Transverse colon (tissue), 4 donors: ENCODE data around the gene RFXAP. TPM values are rescaled to one million over a fixed set of nuclear protein-coding genes. Genes with fewer than 3 reads are reported as not detected.

Source experiments
- DNase-seq: peaks from one replicate; pipeline ENCODE4 v3.0.0-alpha.2; 2019
- H3K27ac ChIP-seq, 4 donors: fragments of 200-600 bp; sonication (generic); 2 replicates each; pipeline ENCODE4 v1.5.1; 2016 to 2018; ENCODE audit warnings: inconsistent platforms in 4 of 4
- H3K27me3 ChIP-seq: fragments of 200-600 bp; sonication (generic); 2 replicates; pipeline ENCODE4 v1.5.1; 2017; ENCODE audit warnings: inconsistent platforms
- H3K36me3 ChIP-seq, 4 donors: fragments of 200-600 bp; sonication (generic); 2 replicates each; pipeline ENCODE4 v1.5.1; 2017 to 2019; ENCODE audit warnings: inconsistent platforms in 4 of 4
- H3K4me1 ChIP-seq, 4 donors: fragments of 200-600 bp; sonication (generic); 2 replicates each; pipeline ENCODE4 v1.5.1; 2017 to 2020; ENCODE audit warnings: inconsistent platforms in 4 of 4
- H3K4me3 ChIP-seq, 4 donors: fragments of 200-600 bp; sonication (generic); 1 replicate in 1 of 4; 2 replicates in 3 of 4; pipeline versions ENCODE4 v1.5.1 to v1.6.1; 2017 to 2019; ENCODE audit warnings: inconsistent platforms in 4 of 4
- H3K9me3 ChIP-seq, 2 donors: fragments of 200-600 bp; sonication (generic); 2 replicates each; pipeline ENCODE4 v1.5.1; 2017 to 2019; ENCODE audit warnings: inconsistent platforms in 2 of 2
- CTCF ChIP-seq, 5 experiments: fragments of 200-600 bp in 3 of 5; fragments of 450-650 bp in 2 of 5; sonication (generic) in 3 of 5; IDR thresholded peaks; 1 replicate in 2 of 5; 2 replicates in 3 of 5; pipeline ENCODE4 v1.5.1; 2016 to 2017; ENCODE audit warnings: antibody characterized with exemption in 5 of 5, inconsistent platforms in 3 of 5, mild to moderate bottlenecking in 2 of 5, moderate library complexity in 1 of 5
- EP300 ChIP-seq: sonication (generic); formaldehyde crosslinking; IDR thresholded peaks from one replicate; pipeline ENCODE4 v1.6.1; 2017; ENCODE audit warnings: antibody characterized with exemption, low read depth
- POLR2A ChIP-seq: fragments of 450-650 bp; IDR thresholded peaks from one replicate; pipeline ENCODE4 v1.6.1; 2016; ENCODE audit warnings: antibody characterized with exemption, mild to moderate bottlenecking, moderate library complexity
- POLR2AphosphoS5 ChIP-seq, 3 donors: sonication (generic); formaldehyde crosslinking; IDR thresholded peaks; one replicate each; pipeline ENCODE4 v1.6.1; 2016; ENCODE audit warnings: antibody characterized with exemption in 3 of 3
- WGBS, 2 donors: methylation state at CpG; one replicate each; pipeline ENCODE4 v1.1.5; 2018; ENCODE audit warnings: low coverage in 1 of 2; 5-methylcytosine and 5-hydroxymethylcytosine counted together
- in situ Hi-C, 4 donors: fragments of 200-750 bp; cut with MboI; loops; one replicate each; pipeline versions ENCODE4 v1.15.0 to v1.15.1; 2017; ENCODE audit warnings: low sequenced_read_pairs in 3 of 4, low pct_ligation_motif_present in 1 of 4, low pct_unique_long_range_greater_than_20kb in 1 of 4
- intact Hi-C: fragments of 100-400 bp; cut with DNase I; formaldehyde crosslinking; loops from one replicate; pipeline ENCODE4 v1.15.1; 2023; ENCODE audit warnings: low total_unique reads
- total RNA-seq, 4 donors: library from RNA; depleted of rRNA; stranded (reverse); fragments of >200 nt; gene quantifications; one replicate each; pipeline ENCODE4 v1.1.0, GENCODE V29; 2016

Gene RFXAP
- total RNA-seq, 4 donors from 2014 or later = 0.80 to 5.9 (median 3.7) TPM

- H3K27ac ChIP-seq = no peak overlapping the region
- intact Hi-C loops = no loop called here
- H3K4me1 ChIP-seq = no peaks in the 10 kb centered on the region
- no peaks in the 10 kb centered on the region for H3K36me3 ChIP-seq
- 55 to 66% methylated on average over 2 to 3 of the region's 3 CpGs for WGBS, 2 donors
- H3K4me3 ChIP-seq = no peak overlapping the region
- H3K27me3 ChIP-seq = no peaks in the 10 kb centered on the region
- H3K9me3 ChIP-seq = no peaks in the 10 kb centered on the region
- in situ Hi-C loops = no loop called here
- no peak for TF ChIP-seq CTCF (IDR thresholded peaks at IDR 0.05)
- TF ChIP-seq POLR2A = no peak
- no peak for TF ChIP-seq EP300
- TF ChIP-seq POLR2AphosphoS5 (IDR thresholded peaks at IDR 0.05) = no peak
- no peak for DNase-seq
These were observed 31.8 kb upstream of the RFXAP start for GRCh38 chr13:36787181-36787580.

- Histone ChIP-seq H3K36me3 (no peaks in the 10 kb centered on the region), H3K4me1 (no peaks in the 10 kb centered on the region), H3K27ac (no peak overlapping the region), H3K9me3 (no peaks in the 10 kb centered on the region), H3K27me3 (no peaks in the 10 kb centered on the region), H3K4me3 (no peak overlapping the region)
- TF ChIP-seq POLR2A (no peak), EP300 (no peak), CTCF (IDR thresholded peaks at IDR 0.05) (no peak), POLR2AphosphoS5 (IDR thresholded peaks at IDR 0.05) (no peak)
- 71 to 90% methylated on average over 1 to 4 of the region's 4 CpGs for WGBS, 2 donors
- in situ Hi-C loops = no loop called here
- DNase-seq = no peak
- intact Hi-C loops = no loop called here
These were observed 30.7 kb upstream of the RFXAP start for GRCh38 chr13:36788276-36788675.

- TF ChIP-seq EP300 = no peak
- TF ChIP-seq POLR2AphosphoS5 (IDR thresholded peaks at IDR 0.05) = no peak
- TF ChIP-seq POLR2A = no peak
- no peak for TF ChIP-seq CTCF (IDR thresholded peaks at IDR 0.05)
- intact Hi-C loops = no loop called here
- in situ Hi-C loops = no loop called here
- WGBS, 2 donors = 33 to 76% methylated on average over 1 to 3 of the region's 3 CpGs
- Histone ChIP-seq H3K27me3 (no peaks in the 10 kb centered on the region), H3K4me3 (no peak overlapping the region), H3K9me3 (no peaks in the 10 kb centered on the region), H3K27ac (no peak overlapping the region), H3K4me1 (no peaks in the 10 kb centered on the region), H3K36me3 (no peaks in the 10 kb centered on the region)
- no peak for DNase-seq
These were observed 30.0 kb upstream of the RFXAP start for GRCh38 chr13:36789061-36789460.

GRCh38 chr13:36789730-36790129 lies 29.3 kb upstream of the RFXAP start:
- no peaks in the 10 kb centered on the region for H3K4me1 ChIP-seq
- no peaks in the 10 kb centered on the region for H3K9me3 ChIP-seq
- H3K4me3 ChIP-seq = no peak overlapping the region
- in situ Hi-C loops (no loop called here), intact Hi-C loops (no loop called here)
- TF ChIP-seq EP300 (no peak), CTCF (IDR thresholded peaks at IDR 0.05) (no peak), POLR2AphosphoS5 (IDR thresholded peaks at IDR 0.05) (no peak), POLR2A (no peak)
- no peak overlapping the region for H3K27ac ChIP-seq
- H3K27me3 ChIP-seq = no peaks in the 10 kb centered on the region
- no peaks in the 10 kb centered on the region for H3K36me3 ChIP-seq
- DNase-seq = no peak
- 80 to 96% methylated on average over 1 to 4 of the region's 4 CpGs for WGBS, 2 donors
